LNCaP clone FGC (cell line): ENCODE results near the gene RNF166.
"Not testable (repeated sequence)": the region's sequence is repeated elsewhere in the genome, so short reads cannot be mapped to it uniquely, and the experiment has no call there.

Experiments
- DNase-seq: peaks from one replicate; pipeline ENCODE4 v3.0.0-alpha.2; 2011; ENCODE audit warnings: low read depth
- H3K4me3 ChIP-seq: 2 replicates; pipeline ENCODE4 v1.5.1; 2011; ENCODE audit warnings: mild to moderate bottlenecking, low read depth, low read length, control low read depth
- TF ChIP-seq, protein P1 (sequence below): IDR thresholded peaks from 2 replicates; pipeline ENCODE4 v1.5.1; 2012; ENCODE audit warnings: mild to moderate bottlenecking; ENCODE audit not compliant: control insufficient read depth, insufficient read depth; ENCODE audit errors: extremely low read depth

RNF166 gene

DNA sequence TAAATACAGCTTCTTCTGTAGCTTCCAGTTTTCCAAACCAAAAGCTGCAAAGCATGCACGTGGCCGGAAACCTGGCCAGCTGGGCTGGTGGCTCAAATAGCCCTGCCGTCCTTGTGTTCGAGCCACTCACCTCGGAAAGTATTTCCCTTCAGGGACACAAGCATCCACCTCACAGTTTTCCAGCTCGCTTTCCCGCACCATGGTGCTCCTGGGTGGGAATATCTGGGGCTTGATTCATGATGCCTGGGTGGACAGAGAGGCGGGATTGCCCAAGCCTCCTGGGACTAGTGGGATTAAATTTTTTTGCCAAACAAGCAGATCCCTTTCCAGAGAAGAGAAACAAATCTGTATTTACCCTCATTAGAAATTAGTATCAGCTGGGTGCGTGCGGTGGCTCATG lies 36.2 kb downstream of the RNF166 start:
- H3K4me3 ChIP-seq = no peak overlapping the region
- no peak for DNase-seq
- TF ChIP-seq, protein P1, sequence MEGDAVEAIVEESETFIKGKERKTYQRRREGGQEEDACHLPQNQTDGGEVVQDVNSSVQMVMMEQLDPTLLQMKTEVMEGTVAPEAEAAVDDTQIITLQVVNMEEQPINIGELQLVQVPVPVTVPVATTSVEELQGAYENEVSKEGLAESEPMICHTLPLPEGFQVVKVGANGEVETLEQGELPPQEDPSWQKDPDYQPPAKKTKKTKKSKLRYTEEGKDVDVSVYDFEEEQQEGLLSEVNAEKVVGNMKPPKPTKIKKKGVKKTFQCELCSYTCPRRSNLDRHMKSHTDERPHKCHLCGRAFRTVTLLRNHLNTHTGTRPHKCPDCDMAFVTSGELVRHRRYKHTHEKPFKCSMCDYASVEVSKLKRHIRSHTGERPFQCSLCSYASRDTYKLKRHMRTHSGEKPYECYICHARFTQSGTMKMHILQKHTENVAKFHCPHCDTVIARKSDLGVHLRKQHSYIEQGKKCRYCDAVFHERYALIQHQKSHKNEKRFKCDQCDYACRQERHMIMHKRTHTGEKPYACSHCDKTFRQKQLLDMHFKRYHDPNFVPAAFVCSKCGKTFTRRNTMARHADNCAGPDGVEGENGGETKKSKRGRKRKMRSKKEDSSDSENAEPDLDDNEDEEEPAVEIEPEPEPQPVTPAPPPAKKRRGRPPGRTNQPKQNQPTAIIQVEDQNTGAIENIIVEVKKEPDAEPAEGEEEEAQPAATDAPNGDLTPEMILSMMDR = no peak

DNA sequence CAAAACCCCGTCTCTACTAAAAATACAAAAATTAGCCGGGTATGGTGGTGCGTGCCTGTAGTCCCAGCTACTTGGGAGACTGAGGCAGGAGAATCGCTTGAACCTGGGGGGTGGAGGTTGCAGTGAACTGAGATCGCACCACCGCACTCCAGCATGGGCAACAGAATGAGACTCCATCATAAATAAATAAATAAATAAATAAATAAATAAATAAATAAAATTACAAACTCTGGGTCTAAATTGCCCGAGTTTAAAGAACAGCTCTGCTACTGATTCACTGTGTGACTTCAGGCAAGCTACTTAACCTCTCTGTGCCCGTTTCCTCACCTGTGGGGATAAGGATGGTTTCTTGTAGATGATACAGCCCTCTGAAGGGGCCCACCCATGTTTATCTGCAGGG lies 36.7 kb downstream of the RNF166 start:
- not testable (repeated sequence) for DNase-seq, H3K4me3 ChIP-seq

DNA sequence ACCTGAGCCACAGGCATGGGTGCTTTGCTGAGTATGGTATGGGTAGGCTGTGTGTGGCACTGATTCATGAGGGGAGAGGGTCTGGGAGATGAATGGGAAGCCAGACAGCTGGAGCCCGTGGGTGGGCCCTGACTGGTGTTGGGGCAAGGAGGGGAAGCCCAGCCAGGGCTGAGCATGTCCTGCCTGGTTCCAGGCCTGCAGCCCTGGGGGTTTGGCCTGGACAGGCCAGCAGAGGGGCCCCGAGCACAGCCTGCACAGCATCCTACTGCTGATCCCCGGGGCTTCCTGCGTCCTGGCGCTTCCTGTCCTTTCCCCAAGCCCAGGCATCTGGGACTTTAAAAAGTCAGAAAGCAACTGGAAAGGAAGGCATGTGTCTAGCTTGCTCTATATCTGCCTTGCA lies 38.7 kb downstream of the RNF166 start:
- TF ChIP-seq, protein P1 = no peak
- DNase-seq = no peak
- H3K4me3 ChIP-seq = no peak overlapping the region

DNA sequence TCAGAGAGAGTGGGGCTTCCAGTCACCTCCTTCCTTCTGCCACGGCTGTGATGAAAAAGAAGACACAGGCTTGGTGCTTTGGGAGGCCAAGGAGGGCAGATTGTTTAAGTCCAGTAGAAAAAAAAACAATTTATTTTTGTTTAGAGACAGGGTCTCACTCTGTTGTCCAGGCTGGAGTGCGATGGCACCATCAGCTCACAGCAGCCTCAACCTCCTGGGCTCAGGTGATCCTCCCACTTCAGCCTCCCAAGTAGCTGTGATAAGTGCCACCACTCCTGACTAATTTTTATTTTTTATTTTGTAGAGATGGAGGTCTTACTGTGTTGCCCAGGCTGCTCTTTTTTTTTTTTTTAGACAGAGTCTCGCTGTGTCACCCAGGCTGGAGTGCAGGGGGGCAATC lies 40.6 kb downstream of the RNF166 start:
- DNase-seq = no peak
- H3K4me3 ChIP-seq = no peak overlapping the region
- TF ChIP-seq, protein P1 = no peak

DNA sequence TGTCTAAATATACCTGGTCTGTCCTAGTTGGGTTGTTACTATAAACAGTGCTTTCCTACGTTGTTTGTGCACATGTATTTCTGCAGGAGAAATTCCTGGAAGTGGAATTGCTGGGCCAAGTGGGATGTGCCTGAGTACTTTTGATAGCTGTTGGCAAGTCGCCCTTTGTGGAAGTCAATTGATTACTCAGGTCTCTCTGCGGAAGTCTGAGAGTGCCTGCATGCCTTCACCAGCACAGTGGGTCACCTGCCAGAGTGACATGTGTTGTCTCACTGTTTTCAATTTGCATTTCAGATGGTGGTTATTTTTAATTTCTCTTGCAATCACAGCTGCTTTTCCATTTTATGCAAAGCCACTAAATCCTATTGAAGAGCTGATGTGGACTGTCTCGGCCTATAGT lies 41.1 kb downstream of the RNF166 start:
- TF ChIP-seq, protein P1 = no peak
- DNase-seq = no peak
- H3K4me3 ChIP-seq = no peak overlapping the region

DNA sequence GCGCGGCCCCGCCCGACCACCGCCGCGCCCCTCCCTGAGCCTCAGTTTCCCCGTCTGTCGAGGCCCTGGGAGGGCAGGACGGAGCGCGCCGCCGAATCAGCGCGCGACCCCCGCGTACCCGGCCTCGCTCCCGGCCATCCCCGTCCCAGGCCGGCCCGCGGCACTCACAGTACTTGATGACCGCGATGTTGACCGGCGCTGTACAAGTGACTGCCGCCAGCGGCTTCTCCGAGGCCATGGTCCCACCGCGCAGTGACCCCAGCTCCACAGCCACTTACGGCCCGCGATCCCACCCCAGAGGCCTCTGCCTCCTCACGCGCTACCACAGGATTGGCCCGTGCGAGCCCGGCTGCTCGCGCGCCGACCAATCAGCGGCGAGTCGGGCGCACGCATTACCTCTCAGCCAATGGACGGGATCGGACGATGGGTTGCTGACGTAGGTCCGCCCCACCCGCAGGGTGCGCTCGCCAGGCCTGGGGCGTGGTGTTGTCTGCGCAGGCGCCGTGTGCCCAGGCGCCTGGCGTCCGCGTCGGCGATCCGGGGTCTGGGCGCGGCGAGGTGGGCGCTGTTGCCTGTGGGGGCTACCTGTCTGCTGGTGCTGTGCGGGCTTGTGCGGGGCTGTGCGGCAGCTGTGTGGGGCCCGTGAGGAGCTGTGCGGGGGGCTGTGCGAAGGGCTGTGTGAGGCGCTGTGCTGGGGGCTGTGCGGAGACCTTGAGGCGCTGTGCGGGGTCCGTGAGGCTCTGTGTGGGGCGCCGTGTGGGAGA lies 43.2 kb downstream of the RNF166 start, which contains the start of gene MVD:
MVD (minus strand) TSS at position 249 of the 764 bp plus-strand sequence; CDS start at position 238, 11 bp downstream.
- H3K4me3 ChIP-seq = peak within 1 kb of the TSS; percentile 83
- DNase-seq = peak; percentile 85
- TF ChIP-seq, protein P1 = no peak

DNA sequence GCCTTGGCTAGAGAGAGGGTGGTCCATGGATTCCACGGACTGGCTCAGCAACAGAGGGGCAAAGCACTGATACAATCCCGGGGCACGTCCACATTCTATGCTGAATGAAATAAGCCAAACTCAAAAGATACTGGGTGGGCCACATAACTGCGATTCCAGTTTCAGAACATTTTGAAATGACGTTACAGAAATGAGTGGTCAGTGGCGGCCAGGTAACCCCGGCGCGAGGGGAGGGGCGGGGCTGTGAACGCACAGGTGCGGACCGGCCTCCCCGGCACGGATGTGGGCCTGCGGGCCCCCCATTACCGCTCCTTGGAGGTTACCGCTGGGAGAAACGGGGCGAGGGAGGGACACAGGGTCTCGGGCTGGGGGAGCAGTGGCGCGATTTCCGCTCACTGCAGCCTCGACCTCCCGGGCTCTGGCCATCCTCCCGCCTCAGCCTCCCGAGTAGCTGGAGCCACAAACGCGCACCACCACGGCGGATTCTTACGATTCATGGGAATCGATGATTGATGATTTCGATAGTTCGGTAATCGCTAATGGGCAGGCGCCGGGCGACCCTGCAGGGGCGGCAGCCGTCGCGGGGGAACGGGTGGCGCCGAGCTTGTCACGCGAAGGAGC lies 43.9 kb downstream of the RNF166 start:
- DNase-seq = no peak
- peak overlapping the region; percentile 83 for H3K4me3 ChIP-seq
- TF ChIP-seq, protein P1 = no peak
